Right hindlimb (tissue), 1 donor: ENCODE results near the gene ZFP64.
"Not testable (repeated sequence)": the region's sequence is repeated elsewhere in the genome, so short reads cannot be mapped to it uniquely, and the experiment has no call there.

Experiments
- DNase-seq: peaks from one replicate; pipeline ENCODE4 v3.0.0-alpha.2; 2018

ZFP64 gene

DNA sequence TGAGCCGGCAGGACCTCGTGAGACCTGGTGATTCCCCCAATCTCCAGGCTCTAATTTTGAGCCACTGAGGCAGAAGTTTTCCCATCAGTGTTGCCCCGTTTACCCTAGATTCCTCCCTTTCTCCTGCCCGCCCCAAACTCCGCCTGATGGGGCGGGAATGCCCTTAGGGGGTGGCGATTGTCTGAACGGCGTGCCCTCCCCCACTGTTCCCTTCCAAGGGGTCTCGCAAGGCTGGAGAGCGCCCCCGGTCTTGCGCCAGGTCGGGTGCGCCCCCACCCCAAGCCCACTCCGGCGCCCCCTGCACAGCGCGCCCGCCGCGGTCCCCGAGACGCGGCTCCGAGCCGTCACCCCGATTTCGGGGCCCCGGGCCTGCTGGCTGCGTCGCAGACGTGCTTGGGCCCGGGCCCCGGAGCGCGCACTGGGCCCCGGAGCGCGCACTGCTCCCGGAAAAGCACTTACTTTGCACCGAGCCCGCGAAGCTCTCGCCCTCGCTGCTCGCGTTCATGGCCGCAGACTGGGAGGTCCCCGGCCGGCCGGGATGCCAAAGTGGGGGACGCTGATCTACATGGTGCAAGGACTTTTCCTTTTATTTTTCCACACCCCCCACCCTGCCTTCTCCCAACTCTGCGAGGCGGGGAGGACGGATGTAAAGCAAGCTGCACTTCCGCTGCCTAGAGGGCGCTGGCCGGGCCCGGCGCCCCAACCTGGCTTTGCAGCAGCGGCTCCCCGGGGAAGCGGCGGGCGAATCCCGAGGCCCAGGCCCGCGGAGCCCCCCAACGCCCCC, at the start of gene ZFP64:
ZFP64 (minus strand) TSS at position 648 of the 784 bp plus-strand sequence; CDS start at position 505, 143 bp downstream.
- peak; percentile 88 for DNase-seq

GRCh38 chr20:52240802-52241201, 49.2 kb upstream of the ZFP64 start:
- DNase-seq: no peak

DNA sequence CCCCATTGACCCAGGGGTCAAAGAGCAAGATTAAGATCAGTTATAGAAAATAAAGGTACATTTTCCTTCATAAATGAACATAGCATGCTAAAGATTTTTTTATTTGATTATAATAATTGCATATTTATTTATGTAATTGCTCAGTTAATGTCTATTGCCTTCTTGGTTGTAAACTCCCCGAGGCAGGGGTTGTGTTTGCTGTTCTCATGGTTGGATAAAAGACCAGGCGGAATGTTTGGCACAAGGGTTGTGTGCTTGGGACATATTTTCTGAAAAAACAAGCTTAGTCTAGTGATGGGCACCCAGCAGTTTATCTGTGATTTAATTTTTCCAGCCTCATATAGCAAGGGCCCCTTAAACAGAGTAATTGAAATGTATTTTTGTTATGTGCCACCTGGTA, 47.5 kb upstream of the ZFP64 start:
- no peak for DNase-seq

DNA sequence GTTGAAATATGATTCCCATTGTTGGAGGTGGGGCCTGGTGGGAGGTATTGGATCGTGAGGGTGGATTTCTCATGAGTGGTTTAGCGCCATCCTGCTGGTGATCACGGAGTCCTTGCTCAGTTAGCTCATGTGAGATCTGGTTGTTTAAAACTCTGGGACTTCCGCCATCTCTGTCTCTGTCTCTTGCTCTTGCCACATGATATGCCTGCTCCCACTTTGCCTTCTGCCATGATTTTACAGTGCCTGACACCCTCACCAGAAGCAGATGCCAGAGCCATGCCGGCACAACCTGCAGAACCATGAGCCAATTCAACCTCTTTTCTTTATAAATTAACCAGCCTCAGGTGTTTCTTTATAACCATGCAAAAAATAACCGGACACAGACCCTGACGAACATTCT, 44.7 kb upstream of the ZFP64 start:
- no peak for DNase-seq

DNA sequence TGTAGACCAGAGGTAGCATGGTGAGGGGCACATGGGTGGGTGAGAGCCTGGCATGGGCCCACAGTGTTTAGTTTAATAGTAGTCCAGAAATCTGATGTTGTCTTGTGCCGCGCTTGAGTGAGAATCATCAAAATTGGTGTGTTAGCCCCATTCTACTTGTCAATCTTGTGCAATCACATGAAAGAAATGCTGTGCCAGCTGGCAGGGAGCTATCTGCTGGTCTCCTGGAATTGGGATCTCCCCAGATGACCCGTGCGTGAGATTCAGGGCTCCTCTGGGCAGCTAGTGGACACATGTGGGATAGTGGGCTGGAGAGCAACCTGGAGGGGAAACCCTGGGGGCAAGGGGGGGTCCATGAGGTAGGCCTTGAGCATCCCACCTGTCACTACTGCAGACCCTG, 43.5 kb upstream of the ZFP64 start:
- DNase-seq: no peak

GRCh38 chr20:52234302-52235045, 42.9 kb upstream of the ZFP64 start:
- DNase-seq: no peak

- no peak for DNase-seq
Observed at GRCh38 chr20:52231230-52231746, 39.7 kb upstream of the ZFP64 start.

GRCh38 chr20:52230409-52230808, 38.8 kb upstream of the ZFP64 start:
- DNase-seq: no peak

GRCh38 chr20:52229346-52229745, 37.8 kb upstream of the ZFP64 start:
- not testable (repeated sequence) for DNase-seq

DNA sequence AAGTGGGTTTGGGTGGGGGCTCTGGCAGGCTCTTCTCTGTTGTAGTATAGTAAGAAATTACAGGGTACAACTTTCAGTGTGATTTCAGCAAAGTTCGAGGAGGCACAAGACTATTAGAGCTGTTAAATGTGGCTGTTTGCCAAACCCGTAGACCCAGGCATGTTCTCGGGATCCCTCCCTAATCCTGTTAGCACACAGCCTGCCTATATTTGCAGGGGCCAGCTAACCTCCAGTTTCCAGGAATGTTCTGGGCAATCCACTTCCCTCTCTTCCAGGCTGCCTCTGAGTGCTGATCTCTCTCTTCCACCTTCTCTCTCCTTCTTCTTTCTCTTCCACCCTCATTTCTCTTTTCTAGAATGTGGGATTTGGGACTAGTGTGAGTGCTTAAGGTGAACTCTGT, 34.8 kb upstream of the ZFP64 start:
- no peak for DNase-seq

- DNase-seq: no peak
Observed at GRCh38 chr20:52224920-52225319, 33.3 kb upstream of the ZFP64 start.

GRCh38 chr20:52221362-52221761, 29.8 kb upstream of the ZFP64 start:
- DNase-seq: not testable (repeated sequence)

GRCh38 chr20:52220891-52221290, 29.3 kb upstream of the ZFP64 start:
- DNase-seq: not testable (repeated sequence)

DNA sequence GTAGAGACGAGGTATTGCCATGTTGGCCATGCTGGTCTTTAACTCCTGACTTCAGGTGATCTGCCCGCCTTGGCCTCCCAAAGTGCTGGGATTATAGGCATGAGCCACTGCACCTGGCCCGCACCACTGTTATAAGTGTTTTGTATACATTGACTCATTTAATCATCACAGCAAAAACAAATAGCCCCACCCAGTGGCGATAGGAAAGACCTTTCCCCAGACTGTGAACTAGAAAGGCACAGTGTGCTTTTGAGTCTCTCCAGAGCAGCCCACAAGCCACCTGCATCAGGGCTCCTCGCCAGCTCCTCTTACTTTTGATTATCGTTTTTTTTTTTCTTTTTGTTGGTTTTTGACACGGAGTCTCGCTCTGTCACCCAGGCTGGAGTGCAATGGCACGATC, 27.9 kb upstream of the ZFP64 start:
- DNase-seq: no peak

DNA sequence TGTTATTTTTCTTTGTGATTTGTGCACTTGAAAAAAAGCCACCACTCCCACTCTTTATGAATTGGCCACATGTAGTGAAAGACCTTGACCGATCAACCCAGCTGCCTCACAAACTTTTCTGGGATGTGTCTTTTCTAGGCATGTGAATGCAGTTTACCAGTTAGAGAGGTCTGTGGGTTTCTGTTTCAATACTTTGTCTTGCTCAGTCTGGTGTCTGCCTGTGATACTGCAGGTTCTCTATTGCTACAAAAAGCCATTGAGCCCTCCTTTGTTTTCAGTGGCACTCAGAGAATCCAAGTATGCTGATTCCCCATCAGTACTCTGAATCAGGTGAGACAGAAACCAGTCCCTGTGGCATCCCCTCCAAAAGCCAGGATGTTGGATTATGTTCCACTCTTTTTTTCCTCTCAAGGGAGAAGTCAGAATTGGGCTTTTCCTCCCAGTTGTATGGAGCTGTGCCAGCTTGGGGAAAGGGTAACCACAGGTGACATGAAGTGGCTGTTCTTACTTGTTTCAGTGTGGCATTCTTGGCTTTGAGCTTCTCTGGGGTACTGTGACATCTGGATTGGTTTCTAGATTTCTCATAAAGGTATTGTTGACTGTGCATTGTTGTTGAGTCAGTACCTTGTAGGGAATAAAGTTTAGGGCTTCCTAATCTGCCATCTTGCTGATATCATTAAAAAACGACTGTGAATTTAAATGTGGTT, 26.3 kb upstream of the ZFP64 start:
- DNase-seq: no peak

GRCh38 chr20:52213995-52214394, 22.4 kb upstream of the ZFP64 start:
- DNase-seq: no peak

DNA sequence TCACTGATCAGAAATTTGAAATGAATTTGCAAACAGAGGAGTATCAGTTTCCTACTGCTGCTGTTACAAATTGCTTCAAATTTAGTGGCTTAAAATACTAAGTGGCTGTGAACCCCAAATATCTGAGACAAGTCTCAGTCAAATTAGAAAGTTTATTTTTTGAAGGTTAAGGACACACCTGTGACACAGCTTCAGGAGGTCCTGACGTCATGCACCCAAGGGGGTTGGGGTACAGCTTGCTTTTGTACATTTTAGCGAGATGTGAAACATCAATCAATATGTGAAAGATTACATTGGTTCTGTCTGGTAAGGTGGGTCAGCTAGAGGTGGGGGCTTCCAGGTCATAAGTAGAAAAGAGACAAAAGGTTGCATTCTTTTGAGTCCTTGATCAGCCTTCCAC, 21.4 kb upstream of the ZFP64 start:
- DNase-seq: no peak

DNA sequence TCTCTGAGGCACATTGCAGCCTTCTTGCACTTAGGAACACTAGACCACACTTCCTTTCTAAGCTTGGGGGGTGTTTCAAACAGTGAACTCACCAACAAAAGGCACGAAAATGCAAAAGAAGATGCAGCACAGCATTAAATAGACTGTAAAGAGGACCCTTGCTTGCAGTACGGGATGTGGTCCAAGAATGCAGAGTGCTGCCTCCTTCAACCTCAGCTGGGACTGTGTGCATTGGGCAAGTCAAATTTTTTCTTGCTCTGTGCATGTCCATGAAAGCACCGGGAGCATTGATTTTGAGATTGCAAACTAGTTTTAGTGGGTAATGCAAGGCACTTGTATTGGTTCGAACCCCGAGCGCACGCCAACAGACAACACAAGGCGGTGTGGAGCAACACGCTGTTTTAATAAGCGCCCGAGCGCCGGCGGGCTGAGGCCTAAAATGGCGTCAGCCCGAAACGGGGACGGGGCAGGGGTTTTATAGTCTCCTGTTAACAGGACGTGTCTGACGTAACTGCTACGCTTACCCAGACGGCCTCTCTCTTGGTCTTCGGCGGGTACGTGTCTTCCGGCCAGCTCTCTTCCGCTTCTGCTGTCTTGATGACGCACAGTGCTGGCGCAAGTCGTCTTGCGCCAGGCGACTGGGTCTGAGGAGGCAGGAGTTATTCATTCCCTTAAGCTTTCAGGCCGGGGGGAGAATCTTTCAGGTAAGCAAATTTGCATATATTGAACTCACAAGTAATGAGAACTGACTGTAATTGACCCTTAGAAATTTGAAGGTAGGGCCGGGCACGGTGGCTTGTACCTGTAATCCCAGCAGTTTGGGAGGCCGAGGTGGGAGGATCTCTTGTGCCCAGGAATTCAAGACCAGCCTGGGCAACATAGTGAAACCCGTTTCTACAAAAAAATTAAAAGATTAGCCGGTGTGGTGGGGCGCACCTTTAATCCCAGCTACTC, 18.7 kb upstream of the ZFP64 start:
- no peak for DNase-seq

- DNase-seq: no peak
Observed at GRCh38 chr20:52209154-52209571, 17.6 kb upstream of the ZFP64 start.

GRCh38 chr20:52207020-52207810, 15.6 kb upstream of the ZFP64 start:
- DNase-seq: no peak

- no peak for DNase-seq
Observed at GRCh38 chr20:52204136-52204535, 12.6 kb upstream of the ZFP64 start.
